ENCODE results near the gene DTX3.

Gene DTX3

GRCh38 chr12:57620936-57621496 lies 16.4 kb downstream of the DTX3 start:
- DNase-seq: no peak

- DNase-seq: peak; percentile 26
These were observed 17.1 kb downstream of the DTX3 start for GRCh38 chr12:57621497-57622292.

DNA sequence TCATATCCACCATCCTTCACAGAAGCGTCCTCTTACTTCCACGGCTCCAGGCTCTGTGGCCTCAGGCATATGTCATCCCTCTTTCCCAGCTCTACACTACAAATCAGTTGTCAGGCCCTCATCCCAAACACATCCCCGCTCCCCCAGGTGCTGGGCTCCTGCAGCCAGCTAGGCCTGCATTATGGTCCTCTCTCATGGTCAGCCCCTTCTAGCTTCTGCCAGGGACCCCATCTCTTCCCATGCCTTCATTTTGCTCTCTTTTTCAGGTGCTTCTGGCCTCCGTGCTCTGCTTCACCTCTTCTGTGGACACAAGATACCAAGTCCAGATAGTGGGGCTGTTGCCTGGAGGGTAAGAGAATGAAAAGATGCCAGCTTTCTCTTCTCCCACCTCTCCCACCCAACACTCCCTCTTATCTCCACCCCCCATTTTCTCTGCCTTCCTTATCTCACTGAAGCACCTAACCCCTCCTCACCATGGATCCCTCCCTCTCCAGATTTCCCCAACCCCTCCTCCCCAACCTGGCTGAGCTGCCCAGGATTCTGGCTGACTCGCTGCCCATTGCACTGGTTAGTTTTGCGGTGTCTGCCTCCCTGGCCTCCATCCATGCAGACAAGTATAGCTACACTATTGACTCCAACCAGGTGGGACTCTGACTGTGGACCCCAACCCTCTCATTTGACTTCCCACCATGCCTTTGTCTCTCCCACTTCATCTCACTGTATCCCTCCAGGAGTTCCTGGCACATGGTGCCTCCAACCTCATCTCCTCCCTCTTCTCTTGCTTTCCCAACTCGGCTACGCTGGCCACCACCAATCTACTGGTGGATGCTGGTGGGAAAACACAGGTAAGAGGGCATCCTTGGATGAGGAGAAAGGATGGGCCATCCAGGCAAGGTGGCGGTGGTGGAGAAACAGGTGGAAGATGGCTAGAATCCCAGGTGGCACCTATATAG lies 17.9 kb downstream of the DTX3 start:
- no peak for DNase-seq

DNA sequence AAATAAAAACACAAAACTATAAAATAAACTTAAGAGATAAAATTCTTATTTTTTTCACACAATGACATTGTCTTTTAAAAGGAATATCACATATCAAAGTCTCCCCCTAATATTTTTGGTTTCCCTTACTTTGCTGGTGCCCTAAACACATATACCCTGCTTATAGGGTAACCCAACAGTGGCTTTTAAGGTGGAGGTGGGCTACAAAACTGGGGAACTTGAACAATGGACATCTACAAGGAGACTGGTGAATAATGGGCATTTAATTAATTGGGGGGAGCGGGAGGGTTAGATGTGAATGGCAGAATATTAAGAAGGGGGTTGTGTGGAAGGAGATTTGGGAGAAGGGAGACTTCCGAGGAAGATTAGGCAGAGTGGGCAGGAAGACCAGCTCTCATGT lies 18.8 kb downstream of the DTX3 start:
- no peak for DNase-seq

DNA sequence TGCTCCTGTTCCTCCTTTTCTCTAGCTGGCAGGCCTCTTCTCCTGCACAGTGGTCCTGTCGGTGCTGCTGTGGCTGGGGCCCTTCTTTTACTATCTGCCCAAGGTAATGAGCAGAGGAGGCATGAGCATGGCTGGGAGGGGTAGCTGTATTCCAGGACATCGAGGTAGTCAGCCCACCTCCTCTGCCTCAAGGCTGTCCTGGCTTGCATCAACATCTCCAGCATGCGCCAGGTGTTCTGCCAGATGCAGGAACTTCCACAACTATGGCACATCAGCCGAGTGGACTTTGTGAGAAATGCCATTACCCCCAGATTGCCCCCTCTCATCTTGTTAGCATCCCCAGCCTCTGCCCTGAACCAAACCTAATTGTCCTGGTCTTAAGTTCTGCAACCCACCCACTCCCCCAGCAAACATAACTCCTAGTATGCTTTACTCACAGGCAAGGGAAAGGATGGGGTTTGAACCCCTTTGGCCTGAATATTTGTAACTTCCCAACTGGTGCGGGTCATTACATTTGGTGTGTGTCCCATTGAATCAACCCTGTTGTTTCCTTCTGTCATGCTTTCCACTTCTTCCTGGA lies 19.3 kb downstream of the DTX3 start:
- no peak for DNase-seq

GRCh38 chr12:57624441-57625220 lies 20.0 kb downstream of the DTX3 start:
- DNase-seq: no peak

- DNase-seq: no peak
These were observed 20.8 kb downstream of the DTX3 start for GRCh38 chr12:57625261-57626032.

DNA sequence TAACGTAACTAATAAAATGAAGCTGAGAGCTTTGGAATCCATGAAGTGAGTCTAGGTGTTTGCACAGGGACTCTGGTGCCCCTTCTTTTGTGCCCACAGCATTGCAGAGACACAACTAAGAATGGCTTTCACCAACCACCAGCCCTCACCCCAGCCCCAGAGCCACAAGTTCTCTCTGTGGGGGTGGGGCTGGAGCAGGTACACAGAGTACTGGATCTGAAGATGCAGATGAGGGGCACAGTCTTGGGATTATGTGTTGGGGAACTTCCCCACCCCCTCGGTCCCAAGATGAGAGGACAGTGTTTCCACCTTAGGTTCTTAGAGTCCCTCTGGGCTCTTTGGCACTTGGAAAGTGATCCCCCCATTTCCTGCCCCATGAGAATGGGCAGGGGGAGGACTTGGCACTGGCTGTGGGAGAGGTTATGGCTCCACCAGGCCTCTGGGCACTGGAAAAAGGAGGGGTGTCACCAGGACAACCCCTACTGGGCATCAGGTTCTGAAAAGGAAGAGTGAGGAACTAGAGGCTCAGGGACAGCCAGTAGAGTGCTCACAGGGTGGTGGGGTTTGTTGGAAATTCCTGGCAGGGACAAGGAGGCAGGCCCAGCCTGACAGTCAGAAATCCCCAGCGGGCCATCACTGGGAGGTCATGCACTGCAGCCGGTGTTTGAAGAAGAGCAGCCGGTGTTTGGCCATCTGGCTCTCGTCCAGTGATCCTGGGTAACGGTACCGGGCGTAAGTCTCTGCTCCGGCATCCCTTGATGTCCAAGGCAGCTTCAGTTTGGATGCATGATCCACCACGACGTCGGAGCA lies 21.7 kb downstream of the DTX3 start:
- no peak for DNase-seq

GRCh38 chr12:57626921-57627445 lies 22.4 kb downstream of the DTX3 start:
- DNase-seq: no peak

DNA sequence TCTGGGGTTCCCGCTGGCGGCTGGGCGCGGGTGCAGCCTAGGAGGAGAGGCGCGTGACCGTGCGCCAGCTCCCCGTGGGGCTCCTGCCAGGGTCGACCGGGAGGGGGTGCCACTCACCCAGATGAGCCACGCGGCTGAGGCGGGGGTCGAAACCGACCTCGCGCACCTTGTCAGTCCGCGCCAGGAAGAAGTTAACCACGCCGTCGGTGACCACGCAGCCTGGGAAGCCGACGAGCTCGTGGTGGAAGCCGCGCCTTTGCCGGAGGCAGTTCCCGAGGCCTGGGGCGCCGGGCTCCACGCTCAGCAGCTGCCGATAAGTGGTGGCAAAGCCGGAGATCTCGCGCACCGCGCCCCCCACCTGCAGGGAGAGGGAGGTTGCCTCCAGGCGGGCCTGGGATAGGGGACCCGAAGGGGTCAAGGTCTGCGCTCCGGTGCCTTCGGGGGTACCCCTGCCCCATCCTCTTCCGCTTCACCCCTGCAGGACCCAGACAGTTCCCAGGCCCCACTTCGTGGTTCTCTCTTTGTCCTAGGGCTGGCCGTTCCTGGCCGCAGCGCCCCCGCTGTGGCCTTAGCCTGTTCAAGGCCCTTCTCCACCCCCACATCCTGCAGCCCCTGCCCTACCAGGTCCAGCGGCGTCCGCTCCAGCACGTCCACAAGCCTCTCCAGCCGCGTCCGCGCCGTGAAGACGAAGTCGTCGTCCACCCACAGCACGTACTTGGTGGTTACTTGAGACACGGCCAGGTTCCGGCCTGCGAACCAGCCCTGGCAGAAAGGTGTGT lies 23.1 kb downstream of the DTX3 start:
- no peak for DNase-seq

DNA sequence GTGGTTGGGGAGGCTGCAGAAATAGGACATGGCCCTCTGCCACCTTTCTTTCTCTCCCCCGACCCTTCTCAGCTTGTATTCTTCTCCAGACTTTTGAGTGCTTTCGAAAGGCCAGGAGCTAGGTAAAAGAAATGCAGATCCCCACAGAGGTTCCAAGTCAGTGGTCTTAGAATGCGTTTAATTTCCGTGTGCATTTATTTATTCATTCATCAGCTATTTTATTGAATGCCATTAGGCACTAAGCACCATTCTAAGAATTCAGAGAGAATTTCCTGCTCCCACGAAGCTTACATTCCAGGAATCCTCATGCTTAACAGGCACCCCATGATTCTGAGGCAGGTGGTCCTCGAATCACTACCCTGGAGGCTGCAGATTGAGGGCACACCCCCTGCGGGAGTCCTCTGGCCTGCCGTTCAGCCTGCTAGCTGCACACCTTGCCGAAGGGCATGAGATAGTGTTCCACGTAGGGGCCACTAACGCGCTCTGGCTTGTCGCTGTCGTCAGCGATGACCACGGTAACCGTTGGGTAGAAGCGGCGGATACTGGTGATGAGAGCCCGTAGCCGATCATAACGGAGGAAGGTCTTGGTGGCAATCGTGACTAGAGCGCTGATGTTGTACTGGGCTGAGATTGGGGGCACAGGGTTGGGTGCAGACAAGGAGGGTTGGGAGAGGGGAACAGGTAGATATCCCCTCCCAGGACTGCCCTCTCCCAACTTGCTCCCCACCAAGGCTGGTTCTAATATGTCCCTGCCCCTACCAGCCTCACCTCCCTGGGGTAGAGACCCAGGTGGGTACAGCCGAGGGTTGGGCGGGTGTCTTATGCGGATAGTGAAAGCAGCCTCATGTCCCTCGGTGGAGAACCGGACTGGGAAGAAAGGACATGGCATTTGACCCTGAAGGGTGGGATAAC lies 23.9 kb downstream of the DTX3 start:
- DNase-seq: no peak

DNA sequence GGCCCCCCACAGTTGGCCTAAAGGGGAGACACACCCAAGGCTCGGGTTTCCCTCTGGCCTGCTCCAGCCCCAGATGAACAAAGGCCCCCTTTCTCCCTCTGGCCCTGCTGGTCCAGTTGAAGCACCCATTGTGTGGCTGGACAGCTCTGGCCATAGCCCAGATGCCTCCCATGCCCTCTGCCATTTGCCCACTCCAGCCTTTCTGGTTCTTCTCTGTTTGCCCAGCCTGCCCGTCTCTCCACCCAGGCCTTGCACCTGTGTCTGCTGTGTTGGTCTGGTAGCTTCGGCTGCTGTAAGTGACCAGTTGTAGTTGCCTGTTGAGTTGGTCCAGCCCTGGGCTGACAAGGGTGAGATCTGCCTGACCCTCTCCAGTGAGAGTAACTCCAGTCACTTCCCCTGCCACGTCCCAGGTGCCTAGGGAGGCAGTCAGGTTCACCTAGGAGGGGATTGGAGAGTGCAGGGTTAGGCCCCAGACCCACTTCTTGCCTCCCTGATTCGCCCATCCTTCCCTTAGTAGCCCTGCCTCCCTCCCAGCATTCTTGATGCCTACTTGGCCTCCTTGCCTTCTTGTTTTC lies 25.4 kb downstream of the DTX3 start:
- DNase-seq: no peak

GRCh38 chr12:57630891-57631433 lies 26.3 kb downstream of the DTX3 start:
- no peak for DNase-seq

DNA sequence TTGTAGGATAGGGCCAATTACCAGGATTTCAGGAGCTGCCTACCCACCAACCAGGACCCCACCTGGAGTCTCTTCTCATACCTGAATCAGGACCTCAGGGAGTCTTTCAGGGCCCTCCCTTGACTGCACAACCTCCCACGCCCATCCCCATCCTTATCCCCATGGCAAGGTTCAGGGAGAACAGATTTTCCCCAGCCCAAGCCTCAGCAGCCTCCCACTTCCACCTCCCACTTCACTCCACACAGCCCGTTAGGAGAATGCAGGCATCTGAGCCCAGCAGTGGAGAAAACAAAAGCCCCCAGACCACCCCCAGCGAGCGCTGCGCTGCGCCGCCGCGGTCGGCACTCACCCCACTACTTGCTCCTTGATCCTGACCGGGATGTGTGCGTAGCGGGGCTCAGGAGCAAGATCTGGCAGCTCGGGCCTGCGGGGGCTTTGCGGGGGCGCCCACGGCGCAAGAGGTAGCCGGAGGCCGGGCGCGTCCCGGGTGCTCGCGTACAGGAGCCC lies 27.0 kb downstream of the DTX3 start:
- no peak for DNase-seq

- peak; percentile 17 for DNase-seq
These were observed 27.7 kb downstream of the DTX3 start for GRCh38 chr12:57632073-57632957.

Measured in central memory CD4-positive, alpha-beta T cell (primary cell).